Naive thymus-derived CD4-positive, alpha-beta T cell (primary cell): ENCODE results near the gene GPR151. TPM values are rescaled to one million over a fixed set of nuclear protein-coding genes. Genes with fewer than 3 reads are reported as not detected.

Experiments
- ATAC-seq: fragments of 150-1000 bp; cut with Tn5 transposase; 2 replicates; pipeline ENCODE4 v1.10.0; 2021; ENCODE audit warnings: mild to moderate bottlenecking, moderate library complexity
- CTCF ChIA-PET: fragments of 350-600 bp; sonication (Branson Sonifier 250); formaldehyde crosslinking; loops from one replicate; lab custom pipeline; 2021; ENCODE audit warnings: antibody characterized with exemption; lab: Charles Lee
- POLR2A ChIA-PET: fragments of 350-600 bp; sonication (Branson Sonifier 250); formaldehyde crosslinking; loops from one replicate; lab custom pipeline; 2021; ENCODE audit warnings: antibody characterized with exemption, inconsistent platforms; lab: Charles Lee
- DNase-seq, 9 donors: peaks; one replicate each; pipeline versions ENCODE4 v3.0.0 to v3.0.0-alpha.2; 2020 to 2022; ENCODE audit warnings: mixed read lengths in 1 of 9
- H3K27ac ChIP-seq: one replicate; pipeline ENCODE4 v1.7.0; 2013; ENCODE audit warnings: mild to moderate bottlenecking, low read depth, low read length, moderate library complexity
- H3K27me3 ChIP-seq, 2 donors: one replicate each; pipeline ENCODE4 v1.7.0; 2013; ENCODE audit warnings: low read length in 2 of 2, mild to moderate bottlenecking in 2 of 2, moderate library complexity in 2 of 2; ENCODE audit not compliant: control insufficient read depth in 2 of 2, insufficient read depth in 2 of 2
- H3K36me3 ChIP-seq, 3 experiments: 1 replicate in 2 of 3; 2 replicates in 1 of 3; pipeline ENCODE4 v1.7.0; 2013; ENCODE audit warnings: low read length in 3 of 3, mild to moderate bottlenecking in 3 of 3, moderate library complexity in 1 of 3; ENCODE audit not compliant: insufficient read depth in 3 of 3, control insufficient read depth in 2 of 3
- H3K4me1 ChIP-seq, 2 donors: one replicate each; pipeline ENCODE4 v1.7.0; 2013; ENCODE audit warnings: low read length in 2 of 2, mild to moderate bottlenecking in 2 of 2, moderate library complexity in 1 of 2; ENCODE audit not compliant: control insufficient read depth in 2 of 2, insufficient read depth in 2 of 2
- H3K4me3 ChIP-seq: 2 replicates; pipeline ENCODE4 v1.7.0; 2013; ENCODE audit warnings: mild to moderate bottlenecking, low read length
- H3K9me3 ChIP-seq, 3 experiments: 1 replicate in 2 of 3; 2 replicates in 1 of 3; pipeline ENCODE4 v1.7.0; 2013; ENCODE audit warnings: low read length in 3 of 3; ENCODE audit not compliant: control insufficient read depth in 2 of 3
- H3K27ac Mint-ChIP-seq, 9 donors: one replicate each; pipeline ENCODE4 v1.8.0; 2020 to 2022; ENCODE audit warnings: mixed read lengths in 9 of 9, mild to moderate bottlenecking in 8 of 9, moderate library complexity in 5 of 9, inconsistent platforms in 2 of 9
- H3K27me3 Mint-ChIP-seq, 5 donors: one replicate each; pipeline ENCODE4 v1.8.0; 2021 to 2022; ENCODE audit warnings: mixed read lengths in 5 of 5, mild to moderate bottlenecking in 1 of 5
- H3K36me3 Mint-ChIP-seq, 5 donors: one replicate each; pipeline ENCODE4 v1.8.0; 2020 to 2022; ENCODE audit warnings: mixed read lengths in 5 of 5, mild to moderate bottlenecking in 3 of 5, inconsistent platforms in 1 of 5
- H3K4me1 Mint-ChIP-seq, 7 donors: one replicate each; pipeline ENCODE4 v1.8.0; 2020 to 2022; ENCODE audit warnings: mixed read lengths in 7 of 7, mild to moderate bottlenecking in 3 of 7, inconsistent platforms in 1 of 7
- H3K4me3 Mint-ChIP-seq, 10 donors: one replicate each; pipeline ENCODE4 v1.8.0; 2020 to 2022; ENCODE audit warnings: mild to moderate bottlenecking in 10 of 10, mixed read lengths in 10 of 10, moderate library complexity in 6 of 10, inconsistent platforms in 2 of 10
- H3K9me3 Mint-ChIP-seq, 11 donors: one replicate each; pipeline ENCODE4 v1.8.0; 2020 to 2022; ENCODE audit warnings: mixed read lengths in 11 of 11, mild to moderate bottlenecking in 4 of 11, inconsistent platforms in 1 of 11, moderate library complexity in 1 of 11
- intact Hi-C, 2 donors: fragments of 100-400 bp; cut with micrococcal nuclease; formaldehyde crosslinking; loops; one replicate each; pipeline ENCODE4 v1.15.1; 2023
- polyA plus RNA-seq, 2 donors: library from polyadenylated mRNA; unstranded; fragments of 300-500 nt; fragmentation: Illumina TruSeq; gene quantifications; one replicate each; pipeline ENCODE4 v1.2.3, GENCODE V29; 2021
- total RNA-seq, 6 experiments: library from RNA in 5 of 6; stranded (reverse) in 5 of 6; gene quantifications; 1 replicate in 5 of 6; 2 replicates in 1 of 6; pipeline ENCODE4 v1.2.3 and lab custom pipeline; 2021 to 2026

Gene GPR151
- total and polyA plus RNA-seq, 7 experiments from 2014 or later: 0.09 TPM; not detected in 6

GRCh38 chr5:146467760-146468159 is 48.2 kb downstream of the GPR151 start:
- no peaks in the 10 kb centered on the region for H3K4me1 ChIP-seq
- no peak overlapping the region for H3K4me3 ChIP-seq
- H3K27ac Mint-ChIP-seq: no peak overlapping the region
- peaks cover 23 to 54% (median 26%) of the 10 kb centered on the region in 3 experiments for H3K36me3 ChIP-seq
- no peaks in the 10 kb centered on the region for H3K27me3 Mint-ChIP-seq
- H3K27ac ChIP-seq: no peak overlapping the region
- H3K4me3 Mint-ChIP-seq: no peak overlapping the region
- intact Hi-C loops: loop anchor here (2.0 to 5.0 kb wide), 2 partner anchors 17 to 40 kb away; no protein-coding TSS in a partner anchor
- DNase-seq: no peak
- H3K27me3 ChIP-seq: no peaks in the 10 kb centered on the region
- POLR2A ChIA-PET: interaction anchor here (0.9 to 1.1 kb wide), 2 partner anchors 21 to 25 kb away, joined by 3 read pairs; no protein-coding TSS in a partner anchor
- CTCF ChIA-PET: no interaction called here
- H3K4me1 Mint-ChIP-seq: peaks cover 12 to 35% (median 23%) of the 10 kb centered on the region in 7 donors
- H3K36me3 Mint-ChIP-seq: peaks cover 9 to 59% (median 31%) of the 10 kb centered on the region in 5 donors
- H3K9me3 Mint-ChIP-seq: no peaks in the 10 kb centered on the region
- no peak for ATAC-seq
- H3K9me3 ChIP-seq: no peaks in the 10 kb centered on the region

- H3K36me3 ChIP-seq: peaks cover 21 to 49% (median 22%) of the 10 kb centered on the region in 3 experiments
- H3K4me1 ChIP-seq: no peaks in the 10 kb centered on the region
- no peaks in the 10 kb centered on the region for H3K27me3 ChIP-seq
- Mint-ChIP-seq H3K4me1 (peaks cover 12 to 37% (median 24%) of the 10 kb centered on the region in 7 donors), H3K27me3 (no peaks in the 10 kb centered on the region), H3K4me3 (no peak overlapping the region), H3K9me3 (no peaks in the 10 kb centered on the region), H3K27ac (peak overlapping the region in 4 of 9 donors; percentile 19 to 60 (median 53)), H3K36me3 (peaks cover 8 to 56% (median 25%) of the 10 kb centered on the region in 5 donors)
- intact Hi-C loops: loop anchor here in 1 of 2 donors (5.0 kb wide), 1 partner anchor 41 kb away; no protein-coding TSS in a partner anchor
- DNase-seq (no peak), ATAC-seq (no peak)
- no peak overlapping the region for H3K4me3 ChIP-seq
- no peaks in the 10 kb centered on the region for H3K9me3 ChIP-seq
- CTCF ChIA-PET: no interaction called here
- no peak overlapping the region for H3K27ac ChIP-seq
- POLR2A ChIA-PET: interaction anchor here (0.9 kb wide), 1 partner anchor 20 kb away, joined by 3 read pairs; no protein-coding TSS in a partner anchor
These were observed 49.3 kb downstream of the GPR151 start for GRCh38 chr5:146466521-146467349.

GRCh38 chr5:146463446-146463845 is 52.5 kb downstream of the GPR151 start:
- Mint-ChIP-seq H3K9me3 (no peaks in the 10 kb centered on the region), H3K4me3 (no peak overlapping the region), H3K36me3 (peaks cover 16 to 61% (median 24%) of the 10 kb centered on the region in 5 donors), H3K27ac (peak overlapping the region in 1 of 9 donors; percentile 68), H3K4me1 (peaks cover 12 to 52% (median 33%) of the 10 kb centered on the region in 7 donors), H3K27me3 (no peaks in the 10 kb centered on the region)
- intact Hi-C loops: loop anchor here in 1 of 2 donors (2.0 kb wide), 1 partner anchor 15 kb away; no protein-coding TSS in a partner anchor
- H3K9me3 ChIP-seq: no peaks in the 10 kb centered on the region
- DNase-seq: no peak
- no peaks in the 10 kb centered on the region for H3K27me3 ChIP-seq
- CTCF ChIA-PET: interaction anchor here (0.6 to 1.2 kb wide), 2 partner anchors 17 to 175 kb away, joined by 3 to 4 read pairs; no protein-coding TSS in a partner anchor
- no peak overlapping the region for H3K4me3 ChIP-seq
- no peak overlapping the region for H3K27ac ChIP-seq
- no peak for ATAC-seq
- H3K36me3 ChIP-seq: peaks cover 18 to 61% (median 31%) of the 10 kb centered on the region in 3 experiments
- POLR2A ChIA-PET: no interaction called here
- H3K4me1 ChIP-seq: no peaks in the 10 kb centered on the region

Other genes starting within 250 kb of the GPR151 start
- under 1 TPM in 1 of 5 experiments, not detected in 4; 0.19 TPM for gene POU4F3, start 177.4 kb downstream of the GPR151 start, total RNA-seq
- gene POU4F3, start 177.4 kb downstream of the GPR151 start, polyA plus RNA-seq: not detected
- 100 to 1,000 TPM in 1 of 5 experiments, 10 to 100 TPM in 4; 75.2 to 101 (median 83.8) TPM for gene TCERG1, start 68.9 kb downstream of the GPR151 start, total RNA-seq
- gene TCERG1, start 68.9 kb downstream of the GPR151 start, polyA plus RNA-seq: 10 to 100 TPM; 40.2 to 57.7 TPM